HG03565 (cell line): ENCODE results near the gene PRKN.
"Not testable (repeated sequence)": the region's sequence is repeated elsewhere in the genome, so short reads cannot be mapped to it uniquely, and the experiment has no call there.

Source experiments
- ATAC-seq: cut with Tn5 transposase; IDR thresholded peaks from one replicate; pipeline ENCODE4 v1.9.1; 2021; ENCODE audit warnings: mild to moderate bottlenecking, moderate library complexity; ENCODE audit not compliant: unreplicated experiment

The PRKN gene

GRCh38 chr6:161540532-161540931, 1187.0 kb downstream of the PRKN start:
- no peak for ATAC-seq

GRCh38 chr6:161536224-161536630, 1191.3 kb downstream of the PRKN start:
- peak; percentile 63 for ATAC-seq

GRCh38 chr6:161534264-161534873, 1193.2 kb downstream of the PRKN start:
- no peak for ATAC-seq

- no peak for ATAC-seq
These were observed 1194.3 kb downstream of the PRKN start for GRCh38 chr6:161533266-161533665.

- no peak for ATAC-seq
These were observed 1195.0 kb downstream of the PRKN start for GRCh38 chr6:161532536-161532935.

GRCh38 chr6:161526794-161527193, 1200.8 kb downstream of the PRKN start:
- ATAC-seq: no peak

- no peak for ATAC-seq
These were observed 1204.2 kb downstream of the PRKN start for GRCh38 chr6:161523362-161523761.

- no peak for ATAC-seq
These were observed 1205.3 kb downstream of the PRKN start for GRCh38 chr6:161522276-161522675.

GRCh38 chr6:161511447-161512095, 1216.0 kb downstream of the PRKN start:
- no peak for ATAC-seq

GRCh38 chr6:161508341-161508740, 1219.2 kb downstream of the PRKN start:
- no peak for ATAC-seq

GRCh38 chr6:161507375-161507774, 1220.2 kb downstream of the PRKN start:
- ATAC-seq: no peak

GRCh38 chr6:161503570-161503969, 1224.0 kb downstream of the PRKN start:
- ATAC-seq: no peak

- ATAC-seq: no peak
These were observed 1228.7 kb downstream of the PRKN start for GRCh38 chr6:161498881-161499280.

- no peak for ATAC-seq
These were observed 1229.2 kb downstream of the PRKN start for GRCh38 chr6:161498359-161498758.

GRCh38 chr6:161496941-161497340, 1230.6 kb downstream of the PRKN start:
- no peak for ATAC-seq

GRCh38 chr6:161496271-161496670, 1231.3 kb downstream of the PRKN start:
- not testable (repeated sequence) for ATAC-seq

GRCh38 chr6:161494566-161494965, 1233.0 kb downstream of the PRKN start:
- no peak for ATAC-seq

- ATAC-seq: no peak
These were observed 1233.9 kb downstream of the PRKN start for GRCh38 chr6:161493576-161494118.

- no peak for ATAC-seq
These were observed 1237.8 kb downstream of the PRKN start for GRCh38 chr6:161489626-161490306.

- no peak for ATAC-seq
These were observed 1239.9 kb downstream of the PRKN start for GRCh38 chr6:161487694-161488093.

- ATAC-seq: no peak
These were observed 1240.4 kb downstream of the PRKN start for GRCh38 chr6:161487217-161487531.
